Measurements from ENCODE around the gene GPC5. TPM values are rescaled to one million over a fixed set of nuclear protein-coding genes. Genes with fewer than 3 reads are reported as not detected.

The GPC5 gene
- total and polyA plus RNA-seq, 2 of the 13 experiments (the other 11 are each of a cell fraction or from before 2014, with no cell fraction given): 0.02 to 0.07 TPM

DNA sequence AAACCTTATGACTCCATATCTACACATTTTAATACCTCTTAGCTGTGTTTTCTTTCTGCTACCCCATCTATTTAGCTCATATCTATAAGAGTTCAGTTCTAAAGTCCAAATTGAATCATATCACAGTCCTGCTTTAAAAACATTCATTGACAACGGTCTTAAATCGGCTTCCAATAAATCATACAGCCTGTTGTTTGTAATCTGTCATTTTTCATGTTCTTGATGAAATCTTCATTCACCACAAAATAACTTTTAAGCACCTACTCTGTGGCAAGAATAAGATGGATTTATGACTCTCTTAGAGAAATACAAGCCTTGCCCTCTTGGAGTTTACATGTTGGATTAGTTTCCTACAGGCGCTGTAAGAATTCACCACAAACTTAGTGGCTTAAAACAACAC lies 1377.2 kb downstream of the GPC5 start:
- Histone ChIP-seq H3K9me3 (ENCODE audit: low read length) (no peaks in the 10 kb centered on the region), H3K27ac (ENCODE audit: extremely low read length, insufficient read depth, low read length) (no peak overlapping the region), H3K9ac (ENCODE audit: insufficient read depth, low read depth, low read length) (no peak overlapping the region), H3K79me2 (ENCODE audit: insufficient read depth, low read length) (no peaks in the 10 kb centered on the region), H3K4me3 (replicated peaks in 1 of 3; ENCODE audit: insufficient read depth in 1 of 3, low read depth in 2 of 3, low read length in 3 of 3) (no peak overlapping the region), H3K27me3 (ENCODE audit: control insufficient read depth in 1 of 2, insufficient read depth in 2 of 2, low read length in 2 of 2) (no peaks in the 10 kb centered on the region), H3K36me3 (replicated peaks in 1 of 2; ENCODE audit: control insufficient read depth in 1 of 2, insufficient read depth in 2 of 2, low read length in 2 of 2) (no peaks in the 10 kb centered on the region), H3K4me1 (ENCODE audit: insufficient read depth, low read length) (no peaks in the 10 kb centered on the region), H3K4me2 (ENCODE audit: low read depth, low read length) (no peak overlapping the region), H4K20me1 (ENCODE audit: insufficient read depth, low read length) (no peaks in the 10 kb centered on the region), H2AFZ (ENCODE audit: low read length) (no peak overlapping the region)
- ATAC-seq: no peak
- intact Hi-C loops (cut with micrococcal nuclease; ENCODE audit: unreplicated experiment) (no loop called here), in situ Hi-C loops (cut with HindIII; ENCODE audit: extremely low pct_ligation_motif_present, low pct_unique_long_range_greater_than_20kb) (no loop called here)
- 0% methylated on average over 3 of the region's 3 CpGs for WGBS (ENCODE audit: low lambda C conversion rate)
- ChIA-PET CTCF (ENCODE audit: low intra/inter-chr PET ratio, low total read pairs) (no interaction called here), POLR2A (no interaction called here)
- BruUV-seq (replicated peaks): no TSS peak
- FAIRE-seq: no peak
- DNase-seq (ENCODE audit: low spot score): no peak
- TF ChIP-seq, protein P1, sequence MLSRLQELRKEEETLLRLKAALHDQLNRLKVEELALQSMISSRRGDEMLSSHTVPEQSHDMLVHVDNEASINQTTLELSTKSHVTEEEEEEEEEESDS (CRISPR knock-in tag; IDR thresholded peaks at IDR 0.05; ENCODE audit: borderline replicate concordance): no peak
- TF ChIP-seq ZNF367 (CRISPR knock-in tag; IDR thresholded peaks at IDR 0.05; ENCODE audit: borderline replicate concordance) (no peak), EED (CRISPR knock-in tag; IDR thresholded peaks at IDR 0.05) (no peak), ATF7-NPFF (CRISPR knock-in tag; IDR thresholded peaks at IDR 0.05; ENCODE audit: low read depth) (no peak)
- TF ChIP-seq, protein P2, sequence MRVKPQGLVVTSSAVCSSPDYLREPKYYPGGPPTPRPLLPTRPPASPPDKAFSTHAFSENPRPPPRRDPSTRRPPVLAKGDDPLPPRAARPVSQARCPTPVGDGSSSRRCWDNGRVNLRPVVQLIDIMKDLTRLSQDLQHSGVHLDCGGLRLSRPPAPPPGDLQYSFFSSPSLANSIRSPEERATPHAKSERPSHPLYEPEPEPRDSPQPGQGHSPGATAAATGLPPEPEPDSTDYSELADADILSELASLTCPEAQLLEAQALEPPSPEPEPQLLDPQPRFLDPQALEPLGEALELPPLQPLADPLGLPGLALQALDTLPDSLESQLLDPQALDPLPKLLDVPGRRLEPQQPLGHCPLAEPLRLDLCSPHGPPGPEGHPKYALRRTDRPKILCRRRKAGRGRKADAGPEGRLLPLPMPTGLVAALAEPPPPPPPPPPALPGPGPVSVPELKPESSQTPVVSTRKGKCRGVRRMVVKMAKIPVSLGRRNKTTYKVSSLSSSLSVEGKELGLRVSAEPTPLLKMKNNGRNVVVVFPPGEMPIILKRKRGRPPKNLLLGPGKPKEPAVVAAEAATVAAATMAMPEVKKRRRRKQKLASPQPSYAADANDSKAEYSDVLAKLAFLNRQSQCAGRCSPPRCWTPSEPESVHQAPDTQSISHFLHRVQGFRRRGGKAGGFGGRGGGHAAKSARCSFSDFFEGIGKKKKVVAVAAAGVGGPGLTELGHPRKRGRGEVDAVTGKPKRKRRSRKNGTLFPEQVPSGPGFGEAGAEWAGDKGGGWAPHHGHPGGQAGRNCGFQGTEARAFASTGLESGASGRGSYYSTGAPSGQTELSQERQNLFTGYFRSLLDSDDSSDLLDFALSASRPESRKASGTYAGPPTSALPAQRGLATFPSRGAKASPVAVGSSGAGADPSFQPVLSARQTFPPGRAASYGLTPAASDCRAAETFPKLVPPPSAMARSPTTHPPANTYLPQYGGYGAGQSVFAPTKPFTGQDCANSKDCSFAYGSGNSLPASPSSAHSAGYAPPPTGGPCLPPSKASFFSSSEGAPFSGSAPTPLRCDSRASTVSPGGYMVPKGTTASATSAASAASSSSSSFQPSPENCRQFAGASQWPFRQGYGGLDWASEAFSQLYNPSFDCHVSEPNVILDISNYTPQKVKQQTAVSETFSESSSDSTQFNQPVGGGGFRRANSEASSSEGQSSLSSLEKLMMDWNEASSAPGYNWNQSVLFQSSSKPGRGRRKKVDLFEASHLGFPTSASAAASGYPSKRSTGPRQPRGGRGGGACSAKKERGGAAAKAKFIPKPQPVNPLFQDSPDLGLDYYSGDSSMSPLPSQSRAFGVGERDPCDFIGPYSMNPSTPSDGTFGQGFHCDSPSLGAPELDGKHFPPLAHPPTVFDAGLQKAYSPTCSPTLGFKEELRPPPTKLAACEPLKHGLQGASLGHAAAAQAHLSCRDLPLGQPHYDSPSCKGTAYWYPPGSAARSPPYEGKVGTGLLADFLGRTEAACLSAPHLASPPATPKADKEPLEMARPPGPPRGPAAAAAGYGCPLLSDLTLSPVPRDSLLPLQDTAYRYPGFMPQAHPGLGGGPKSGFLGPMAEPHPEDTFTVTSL (CRISPR knock-in tag; IDR thresholded peaks at IDR 0.05; ENCODE audit: borderline replicate concordance): no peak
- TF ChIP-seq, protein P3, sequence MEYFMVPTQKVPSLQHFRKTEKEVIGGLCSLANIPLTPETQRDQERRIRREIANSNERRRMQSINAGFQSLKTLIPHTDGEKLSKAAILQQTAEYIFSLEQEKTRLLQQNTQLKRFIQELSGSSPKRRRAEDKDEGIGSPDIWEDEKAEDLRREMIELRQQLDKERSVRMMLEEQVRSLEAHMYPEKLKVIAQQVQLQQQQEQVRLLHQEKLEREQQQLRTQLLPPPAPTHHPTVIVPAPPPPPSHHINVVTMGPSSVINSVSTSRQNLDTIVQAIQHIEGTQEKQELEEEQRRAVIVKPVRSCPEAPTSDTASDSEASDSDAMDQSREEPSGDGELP (IDR thresholded peaks at IDR 0.05; ENCODE audit: borderline replicate concordance, low read depth): no peak
- TF ChIP-seq, protein P4, sequence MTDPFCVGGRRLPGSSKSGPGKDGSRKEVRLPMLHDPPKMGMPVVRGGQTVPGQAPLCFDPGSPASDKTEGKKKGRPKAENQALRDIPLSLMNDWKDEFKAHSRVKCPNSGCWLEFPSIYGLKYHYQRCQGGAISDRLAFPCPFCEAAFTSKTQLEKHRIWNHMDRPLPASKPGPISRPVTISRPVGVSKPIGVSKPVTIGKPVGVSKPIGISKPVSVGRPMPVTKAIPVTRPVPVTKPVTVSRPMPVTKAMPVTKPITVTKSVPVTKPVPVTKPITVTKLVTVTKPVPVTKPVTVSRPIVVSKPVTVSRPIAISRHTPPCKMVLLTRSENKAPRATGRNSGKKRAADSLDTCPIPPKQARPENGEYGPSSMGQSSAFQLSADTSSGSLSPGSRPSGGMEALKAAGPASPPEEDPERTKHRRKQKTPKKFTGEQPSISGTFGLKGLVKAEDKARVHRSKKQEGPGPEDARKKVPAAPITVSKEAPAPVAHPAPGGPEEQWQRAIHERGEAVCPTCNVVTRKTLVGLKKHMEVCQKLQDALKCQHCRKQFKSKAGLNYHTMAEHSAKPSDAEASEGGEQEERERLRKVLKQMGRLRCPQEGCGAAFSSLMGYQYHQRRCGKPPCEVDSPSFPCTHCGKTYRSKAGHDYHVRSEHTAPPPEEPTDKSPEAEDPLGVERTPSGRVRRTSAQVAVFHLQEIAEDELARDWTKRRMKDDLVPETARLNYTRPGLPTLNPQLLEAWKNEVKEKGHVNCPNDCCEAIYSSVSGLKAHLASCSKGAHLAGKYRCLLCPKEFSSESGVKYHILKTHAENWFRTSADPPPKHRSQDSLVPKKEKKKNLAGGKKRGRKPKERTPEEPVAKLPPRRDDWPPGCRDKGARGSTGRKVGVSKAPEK (CRISPR knock-in tag; IDR thresholded peaks at IDR 0.05; ENCODE audit: borderline replicate concordance): no peak
- TF ChIP-seq, protein P5, sequence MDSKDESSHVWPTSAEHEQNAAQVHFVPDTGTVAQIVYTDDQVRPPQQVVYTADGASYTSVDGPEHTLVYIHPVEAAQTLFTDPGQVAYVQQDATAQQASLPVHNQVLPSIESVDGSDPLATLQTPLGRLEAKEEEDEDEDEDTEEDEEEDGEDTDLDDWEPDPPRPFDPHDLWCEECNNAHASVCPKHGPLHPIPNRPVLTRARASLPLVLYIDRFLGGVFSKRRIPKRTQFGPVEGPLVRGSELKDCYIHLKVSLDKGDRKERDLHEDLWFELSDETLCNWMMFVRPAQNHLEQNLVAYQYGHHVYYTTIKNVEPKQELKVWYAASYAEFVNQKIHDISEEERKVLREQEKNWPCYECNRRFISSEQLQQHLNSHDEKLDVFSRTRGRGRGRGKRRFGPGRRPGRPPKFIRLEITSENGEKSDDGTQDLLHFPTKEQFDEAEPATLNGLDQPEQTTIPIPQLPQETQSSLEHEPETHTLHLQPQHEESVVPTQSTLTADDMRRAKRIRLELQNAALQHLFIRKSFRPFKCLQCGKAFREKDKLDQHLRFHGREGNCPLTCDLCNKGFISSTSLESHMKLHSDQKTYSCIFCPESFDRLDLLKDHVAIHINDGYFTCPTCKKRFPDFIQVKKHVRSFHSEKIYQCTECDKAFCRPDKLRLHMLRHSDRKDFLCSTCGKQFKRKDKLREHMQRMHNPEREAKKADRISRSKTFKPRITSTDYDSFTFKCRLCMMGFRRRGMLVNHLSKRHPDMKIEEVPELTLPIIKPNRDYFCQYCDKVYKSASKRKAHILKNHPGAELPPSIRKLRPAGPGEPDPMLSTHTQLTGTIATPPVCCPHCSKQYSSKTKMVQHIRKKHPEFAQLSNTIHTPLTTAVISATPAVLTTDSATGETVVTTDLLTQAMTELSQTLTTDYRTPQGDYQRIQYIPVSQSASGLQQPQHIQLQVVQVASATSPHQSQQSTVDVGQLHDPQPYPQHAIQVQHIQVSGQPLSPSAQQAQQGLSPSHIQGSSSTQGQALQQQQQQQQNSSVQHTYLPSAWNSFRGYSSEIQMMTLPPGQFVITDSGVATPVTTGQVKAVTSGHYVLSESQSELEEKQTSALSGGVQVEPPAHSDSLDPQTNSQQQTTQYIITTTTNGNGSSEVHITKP (CRISPR knock-in tag; IDR thresholded peaks at IDR 0.05; ENCODE audit: low read depth): no peak

Data from HepG2 (cell line).